ENCODE data around the gene SETD7. TPM values are rescaled to one million over a fixed set of nuclear protein-coding genes. Genes with fewer than 3 reads are reported as not detected.

SETD7 gene
- total RNA-seq, 1 experiment from 2014 or later = 41.6 TPM

DNA sequence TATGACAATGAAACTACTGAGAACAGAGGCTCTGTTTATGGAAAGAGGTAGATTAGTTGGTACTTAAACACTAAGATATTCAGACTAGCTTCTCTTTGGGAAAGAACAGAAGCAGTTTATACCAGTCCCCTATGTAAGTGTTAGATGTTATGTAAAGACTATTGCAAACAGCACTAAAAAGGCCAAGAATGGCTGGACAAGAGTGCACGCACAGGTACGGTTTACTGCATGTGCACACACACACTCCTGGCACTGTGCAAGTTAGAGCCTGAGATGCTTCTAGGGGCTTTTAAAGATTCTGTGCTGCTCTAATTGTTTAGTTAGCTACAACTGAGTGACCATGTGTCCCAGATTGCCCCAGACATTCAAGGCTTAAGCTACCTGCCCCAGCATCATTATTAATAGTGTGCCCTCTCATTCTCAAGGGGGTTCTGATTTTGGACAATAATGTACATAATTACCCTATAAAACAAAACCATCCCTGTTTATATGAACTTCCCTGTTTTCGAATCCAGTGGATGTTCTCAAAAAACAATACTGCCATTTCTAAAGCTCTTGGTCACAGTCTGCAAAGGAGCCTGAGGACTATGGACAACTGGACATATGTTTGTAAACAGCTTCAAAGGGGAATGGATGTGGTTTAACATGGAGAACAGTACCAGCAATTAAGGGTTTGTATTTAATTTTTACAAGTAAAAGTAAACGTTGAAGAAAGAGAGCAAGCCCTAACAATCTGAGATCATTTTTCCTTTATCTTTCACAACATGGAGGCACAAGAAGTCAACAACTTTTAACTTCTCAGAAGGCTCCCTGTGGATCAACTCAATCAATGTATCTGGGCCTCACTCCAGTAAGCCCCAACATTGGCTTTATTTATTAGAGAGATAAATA is 2.0 kb downstream of the SETD7 start:
- no TSS peak for BruUV-seq (replicated peaks)
- H3K4me1 ChIP-seq (ENCODE audit: control insufficient read depth in 1 of 2, insufficient read depth in 2 of 2, low read length in 2 of 2) = peaks cover 12 to 25% of the 10 kb centered on the region in 2 experiments; a peak in 3 of 4 replicates
- H3K27me3 ChIP-seq (ENCODE audit: insufficient read depth, low read length) = no peaks in the 10 kb centered on the region; the same call in 1 of the 2 replicates
- DNase-seq (ENCODE audit: low read depth, low spot score) (no peak), ATAC-seq (no peak)
- H3K27ac ChIP-seq (ENCODE audit: low read depth, low read length) = no peak overlapping the region
- H2AFZ ChIP-seq (ENCODE audit: low read depth, low read length, poor library complexity, severe bottlenecking) = no peak overlapping the region
- peak overlapping the region in 1 of 2 experiments; percentile 75; a peak in 1 of 4 replicates for H3K4me3 ChIP-seq (replicated peaks in 1 of 2; ENCODE audit: low read depth in 1 of 2, low read length in 2 of 2)
- RAD21 ChIA-PET (ENCODE audit: low non-redundant PET in 1 of 2, low total read pairs in 2 of 2, uncharacterized antibody in 2 of 2, unreplicated experiment in 2 of 2) = no interaction called here
- intact Hi-C loops (cut with micrococcal nuclease) = no loop called here
- no peaks in the 10 kb centered on the region for H3K9me2 ChIP-seq (ENCODE audit: insufficient read depth)
- peaks cover 62% of the 10 kb centered on the region for H3K79me2 ChIP-seq (ENCODE audit: insufficient read depth, low read length)
- H3K9ac ChIP-seq (ENCODE audit: low read length) = peak overlapping the region; percentile 87; the same call in 1 of the 2 replicates
- no peaks in the 10 kb centered on the region for H3K36me3 ChIP-seq (ENCODE audit: control insufficient read depth in 1 of 2, insufficient read depth in 2 of 2, low read length in 2 of 2)
- TF ChIP-seq, protein P1, sequence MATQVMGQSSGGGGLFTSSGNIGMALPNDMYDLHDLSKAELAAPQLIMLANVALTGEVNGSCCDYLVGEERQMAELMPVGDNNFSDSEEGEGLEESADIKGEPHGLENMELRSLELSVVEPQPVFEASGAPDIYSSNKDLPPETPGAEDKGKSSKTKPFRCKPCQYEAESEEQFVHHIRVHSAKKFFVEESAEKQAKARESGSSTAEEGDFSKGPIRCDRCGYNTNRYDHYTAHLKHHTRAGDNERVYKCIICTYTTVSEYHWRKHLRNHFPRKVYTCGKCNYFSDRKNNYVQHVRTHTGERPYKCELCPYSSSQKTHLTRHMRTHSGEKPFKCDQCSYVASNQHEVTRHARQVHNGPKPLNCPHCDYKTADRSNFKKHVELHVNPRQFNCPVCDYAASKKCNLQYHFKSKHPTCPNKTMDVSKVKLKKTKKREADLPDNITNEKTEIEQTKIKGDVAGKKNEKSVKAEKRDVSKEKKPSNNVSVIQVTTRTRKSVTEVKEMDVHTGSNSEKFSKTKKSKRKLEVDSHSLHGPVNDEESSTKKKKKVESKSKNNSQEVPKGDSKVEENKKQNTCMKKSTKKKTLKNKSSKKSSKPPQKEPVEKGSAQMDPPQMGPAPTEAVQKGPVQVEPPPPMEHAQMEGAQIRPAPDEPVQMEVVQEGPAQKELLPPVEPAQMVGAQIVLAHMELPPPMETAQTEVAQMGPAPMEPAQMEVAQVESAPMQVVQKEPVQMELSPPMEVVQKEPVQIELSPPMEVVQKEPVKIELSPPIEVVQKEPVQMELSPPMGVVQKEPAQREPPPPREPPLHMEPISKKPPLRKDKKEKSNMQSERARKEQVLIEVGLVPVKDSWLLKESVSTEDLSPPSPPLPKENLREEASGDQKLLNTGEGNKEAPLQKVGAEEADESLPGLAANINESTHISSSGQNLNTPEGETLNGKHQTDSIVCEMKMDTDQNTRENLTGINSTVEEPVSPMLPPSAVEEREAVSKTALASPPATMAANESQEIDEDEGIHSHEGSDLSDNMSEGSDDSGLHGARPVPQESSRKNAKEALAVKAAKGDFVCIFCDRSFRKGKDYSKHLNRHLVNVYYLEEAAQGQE (IDR thresholded peaks at IDR 0.05; ENCODE audit: low read depth) = no peak
- TF ChIP-seq ELF1 (IDR thresholded peaks at IDR 0.05; ENCODE audit: borderline replicate concordance, low read depth) = no peak
- TF ChIP-seq CBX3 (IDR thresholded peaks at IDR 0.05; ENCODE audit: low read depth) = no peak
- no peak for TF ChIP-seq TCF7L2 (IDR thresholded peaks at IDR 0.05; ENCODE audit: borderline replicate concordance, extremely low read depth, insufficient read depth, insufficient read length)
- no peak for TF ChIP-seq SRF (IDR thresholded peaks at IDR 0.05; ENCODE audit: low read depth)
- TF ChIP-seq, protein P2, sequence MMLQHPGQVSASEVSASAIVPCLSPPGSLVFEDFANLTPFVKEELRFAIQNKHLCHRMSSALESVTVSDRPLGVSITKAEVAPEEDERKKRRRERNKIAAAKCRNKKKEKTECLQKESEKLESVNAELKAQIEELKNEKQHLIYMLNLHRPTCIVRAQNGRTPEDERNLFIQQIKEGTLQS (IDR thresholded peaks at IDR 0.05) = no peak
- no peak for TF ChIP-seq JUND (IDR thresholded peaks at IDR 0.05)
- no peaks in the 10 kb centered on the region for H3K9me3 ChIP-seq (ENCODE audit: control insufficient read depth in 1 of 2, insufficient read depth in 1 of 2, low read depth in 1 of 2, low read length in 2 of 2)
- H3K4me2 ChIP-seq (ENCODE audit: low read length) = peak overlapping the region; percentile 97
- POLR2A ChIA-PET = no interaction called here
- CTCF ChIA-PET = no interaction called here
- peaks cover 3% of the 10 kb centered on the region; the same call in 1 of the 2 replicates for H4K20me1 ChIP-seq (ENCODE audit: insufficient read depth)

Data from HCT116 (cell line).